Measurements from ENCODE around the gene SUFU.

GRCh38 chr10:102633287-102633686, 129.5 kb downstream of the SUFU start:
- no peak for TF ChIP-seq CTCF (IDR thresholded peaks at IDR 0.05)
- no peak for TF ChIP-seq POLR2AphosphoS5 (IDR thresholded peaks at IDR 0.05; ENCODE audit: insufficient read depth in 1 of 2, low read depth in 1 of 2)

All from vagina (tissue), 2 donors.